HepG2 (cell line): ENCODE data around the gene SLC25A45.

Source experiments
- MXI1 ChIP-seq: IDR thresholded peaks from 3 replicates; pipeline ENCODE4 v1.6.1; 2012; ENCODE audit warnings: low read depth, low read length, inconsistent platforms, borderline replicate concordance
- TARDBP ChIP-seq: sonication (generic); formaldehyde crosslinking; IDR thresholded peaks from 2 replicates; pipeline ENCODE4 v1.8.0; 2022; ENCODE audit warnings: mild to moderate bottlenecking, missing genetic modification reagents
- ZNF432 ChIP-seq: sonication (generic); formaldehyde crosslinking; IDR thresholded peaks from 2 replicates; pipeline ENCODE4 v1.5.0; 2020; ENCODE audit warnings: missing genetic modification reagents, mild to moderate bottlenecking, borderline replicate concordance
- ZNF580 ChIP-seq: IDR thresholded peaks from 2 replicates; pipeline ENCODE4 v1.6.1; 2016; ENCODE audit warnings: low read depth, borderline replicate concordance

GRCh38 chr11:65414776-65415498 is 32.5 kb upstream of the SLC25A45 start:
- TF ChIP-seq ZNF580 (no peak), MXI1 (no peak), ZNF432 (CRISPR knock-in tag) (no peak), TARDBP (CRISPR knock-in tag) (no peak)
